GM23338 (cell line): ENCODE results near the gene REXO5. TPM values are rescaled to one million over a fixed set of nuclear protein-coding genes. Genes with fewer than 3 reads are reported as not detected.

Experiments
- ATAC-seq: fragments of 200-7000 bp; cut with Tn5 transposase; 3 replicates; pipeline ENCODE4 v1.9.1; 2020
- DNase-seq: peaks from one replicate; pipeline ENCODE4 v3.0.0-alpha.2; 2015; ENCODE audit warnings: low spot score
- H2AFZ ChIP-seq: fragments of 200-600 bp; sonication (generic); 2 replicates; pipeline ENCODE4 v1.8.0; 2016; ENCODE audit warnings: antibody characterized with exemption, mild to moderate bottlenecking, moderate library complexity
- H3F3A ChIP-seq: fragments of 200-600 bp; sonication (generic); replicated peaks from 2 replicates; pipeline ENCODE4 v1.8.0; 2017; ENCODE audit warnings: antibody characterized with exemption, mixed run types, low read depth
- H3K27ac ChIP-seq: fragments of 200-600 bp; sonication (generic); 2 replicates; pipeline ENCODE4 v1.6.1; 2016; ENCODE audit warnings: low read depth
- H3K27me3 ChIP-seq: fragments of 200-600 bp; sonication (generic); 2 replicates; pipeline ENCODE4 v1.8.0; 2016; ENCODE audit warnings: mild to moderate bottlenecking, mixed run types, moderate library complexity; ENCODE audit not compliant: insufficient read depth
- H3K36me3 ChIP-seq: fragments of 200-600 bp; sonication (generic); 2 replicates; pipeline ENCODE4 v1.8.0; 2016; ENCODE audit warnings: mild to moderate bottlenecking; ENCODE audit not compliant: insufficient read depth
- H3K4me1 ChIP-seq: fragments of 200-600 bp; sonication (generic); 2 replicates; pipeline ENCODE4 v1.8.0; 2016; ENCODE audit warnings: mild to moderate bottlenecking, moderate library complexity; ENCODE audit not compliant: insufficient read depth
- H3K4me2 ChIP-seq: fragments of 200-600 bp; sonication (generic); 2 replicates; pipeline ENCODE4 v1.7.1; 2017; ENCODE audit warnings: mixed run types
- H3K4me3 ChIP-seq: fragments of 200-600 bp; sonication (generic); 2 replicates; pipeline ENCODE4 v1.6.1; 2016; ENCODE audit warnings: mixed run types
- H3K79me2 ChIP-seq: fragments of 200-600 bp; sonication (generic); replicated peaks from 2 replicates; pipeline ENCODE4 v1.8.0; 2017; ENCODE audit warnings: mild to moderate bottlenecking; ENCODE audit not compliant: insufficient read depth
- H3K9me2 ChIP-seq: fragments of 200-600 bp; sonication (generic); 2 replicates; pipeline ENCODE4 v1.8.0; 2017; ENCODE audit not compliant: insufficient read depth
- H4K20me1 ChIP-seq: fragments of 200-600 bp; sonication (generic); replicated peaks from 2 replicates; pipeline ENCODE4 v1.8.0; 2017; ENCODE audit warnings: mild to moderate bottlenecking; ENCODE audit not compliant: insufficient read depth
- H3K27ac Mint-ChIP-seq: 2 replicates; pipeline ENCODE4 v1.8.0; 2020; ENCODE audit warnings: inconsistent platforms, mild to moderate bottlenecking, moderate library complexity, mixed read lengths
- H3K27me3 Mint-ChIP-seq: 3 replicates; pipeline ENCODE4 v1.8.0; 2022; ENCODE audit warnings: low read depth, mild to moderate bottlenecking, moderate library complexity, mixed read lengths, inconsistent platforms; ENCODE audit not compliant: insufficient read depth, poor library complexity
- H3K36me3 Mint-ChIP-seq: 3 replicates; pipeline ENCODE4 v1.8.0; 2021; ENCODE audit warnings: low read depth, mild to moderate bottlenecking, inconsistent platforms, moderate library complexity, mixed read lengths
- H3K4me1 Mint-ChIP-seq: 3 replicates; pipeline ENCODE4 v1.8.0; 2020; ENCODE audit warnings: mild to moderate bottlenecking, inconsistent platforms, mixed read lengths
- H3K4me3 Mint-ChIP-seq: 3 replicates; pipeline ENCODE4 v1.8.0; 2021; ENCODE audit warnings: moderate library complexity, mild to moderate bottlenecking, inconsistent platforms, mixed read lengths
- H3K9me3 Mint-ChIP-seq: 3 replicates; pipeline ENCODE4 v1.8.0; 2020; ENCODE audit warnings: moderate library complexity, mild to moderate bottlenecking, inconsistent platforms, mixed read lengths
- CREB1 ChIP-seq: fragments of 250-450 bp; sonication (Bioruptor Pico); IDR thresholded peaks from 2 replicates; pipeline ENCODE4 v1.5.0; 2020; ENCODE audit warnings: low read depth, mild to moderate bottlenecking, moderate library complexity
- CTCF ChIP-seq, 2 experiments: fragments of 200-600 bp in 1 of 2; sonication (generic) in 1 of 2; conservative IDR thresholded peaks; 2 replicates each; pipeline versions ENCODE4 v1.5.1 to v1.6.1; 2016 to 2017; ENCODE audit warnings: antibody characterized with exemption in 2 of 2, low read depth in 2 of 2, mild to moderate bottlenecking in 2 of 2, moderate library complexity in 1 of 2
- ETS1 ChIP-seq: IDR thresholded peaks from 2 replicates; pipeline ENCODE4 v1.6.1; 2016; ENCODE audit warnings: antibody characterized with exemption
- EZH2phosphoT487 ChIP-seq: fragments of 200-600 bp; sonication (generic); IDR thresholded peaks from one replicate; pipeline ENCODE4 v1.8.1; 2018; ENCODE audit warnings: antibody characterized with exemption; ENCODE audit not compliant: unreplicated experiment
- JUNB ChIP-seq: IDR thresholded peaks from one replicate; pipeline ENCODE4 v1.6.1; 2016; ENCODE audit warnings: antibody characterized with exemption; ENCODE audit not compliant: unreplicated experiment
- POLR2AphosphoS5 ChIP-seq: IDR thresholded peaks from 2 replicates; pipeline ENCODE4 v1.6.1; 2016; ENCODE audit warnings: antibody characterized with exemption, low read depth
- REST ChIP-seq: IDR thresholded peaks from one replicate; pipeline ENCODE4 v1.6.1; 2018; ENCODE audit warnings: antibody characterized with exemption; ENCODE audit not compliant: unreplicated experiment
- STAT1 ChIP-seq: IDR thresholded peaks from one replicate; pipeline ENCODE4 v1.6.1; 2016; ENCODE audit warnings: antibody characterized with exemption; ENCODE audit not compliant: unreplicated experiment
- ZNF114 ChIP-seq: fragments of 250-450 bp; sonication (Bioruptor Pico); IDR thresholded peaks from 2 replicates; pipeline ENCODE4 v1.5.0; 2020; ENCODE audit warnings: mild to moderate bottlenecking, moderate library complexity
- polyA plus RNA-seq: library from polyadenylated mRNA; unstranded; fragments of >200 nt; fragmentation: Nextera tagmentation; extraction: Ambion mirVana; gene quantifications from 2 replicates; pipeline ENCODE4 v1.2.1, GENCODE V29; 2016
- total RNA-seq: library from RNA; depleted of rRNA; stranded (reverse); fragments of >200 nt; shearing (Covaris generic); gene quantifications from 2 replicates; pipeline ENCODE4 v1.2.3, GENCODE V29; 2014

REXO5 gene
- total and polyA plus RNA-seq, 2 experiments from 2014 or later: 6.5 to 6.9 TPM

GRCh38 chr16:20766294-20766693 lies 40.0 kb upstream of the REXO5 start:
- H3K4me3 Mint-ChIP-seq: no peak overlapping the region
- no peaks in the 10 kb centered on the region for H3K27me3 Mint-ChIP-seq
- H3K4me3 ChIP-seq: no peak overlapping the region
- H3K79me2 ChIP-seq: no peaks in the 10 kb centered on the region
- no peaks in the 10 kb centered on the region for H3F3A ChIP-seq
- ATAC-seq (no peak), DNase-seq (no peak)
- TF ChIP-seq STAT1: no peak
- no peak for TF ChIP-seq CREB1
- no peak for TF ChIP-seq CTCF (conservative IDR thresholded peaks at IDR 0.05; ENCODE audit: low read depth in 2 of 2)
- TF ChIP-seq ZNF114: no peak
- TF ChIP-seq POLR2AphosphoS5: no peak
- TF ChIP-seq REST: no peak
- no peak for TF ChIP-seq JUNB
- no peaks in the 10 kb centered on the region for H3K9me2 ChIP-seq
- H3K9me3 Mint-ChIP-seq: peaks cover 8% of the 10 kb centered on the region; the same call in 2 of the 3 replicates
- H2AFZ ChIP-seq: no peak overlapping the region
- H3K4me1 ChIP-seq: no peaks in the 10 kb centered on the region
- H3K27me3 ChIP-seq: no peaks in the 10 kb centered on the region
- H3K27ac ChIP-seq: no peak overlapping the region
- no peaks in the 10 kb centered on the region for H3K36me3 ChIP-seq
- H3K4me2 ChIP-seq: no peak overlapping the region
- peaks cover 5% of the 10 kb centered on the region; the same call in 2 of the 3 replicates for H3K4me1 Mint-ChIP-seq
- no peaks in the 10 kb centered on the region for H3K36me3 Mint-ChIP-seq
- no peaks in the 10 kb centered on the region for H4K20me1 ChIP-seq
- no peak overlapping the region for H3K27ac Mint-ChIP-seq

- no peak overlapping the region for H3K4me3 Mint-ChIP-seq
Observed at GRCh38 chr16:20767577-20767976, 38.8 kb upstream of the REXO5 start.

More at GRCh38 chr16:20767577-20767976, 38.8 kb upstream of the REXO5 start:
- ATAC-seq (no peak), DNase-seq (no peak)
- Histone ChIP-seq H3K4me3 (no peak overlapping the region), H3K79me2 (no peaks in the 10 kb centered on the region), H2AFZ (no peak overlapping the region), H3K9me2 (no peaks in the 10 kb centered on the region), H3K4me1 (no peaks in the 10 kb centered on the region), H3K36me3 (no peaks in the 10 kb centered on the region), H3F3A (no peaks in the 10 kb centered on the region), H3K27me3 (no peaks in the 10 kb centered on the region), H3K27ac (no peak overlapping the region), H4K20me1 (no peaks in the 10 kb centered on the region), H3K4me2 (no peak overlapping the region)
- Mint-ChIP-seq H3K27ac (no peak overlapping the region), H3K4me1 (peaks cover 5% of the 10 kb centered on the region; the same call in 2 of the 3 replicates), H3K36me3 (no peaks in the 10 kb centered on the region), H3K9me3 (peaks cover under 1% of the 10 kb centered on the region; the same call in 1 of the 3 replicates), H3K27me3 (no peaks in the 10 kb centered on the region)
- TF ChIP-seq ETS1 (no peak), POLR2AphosphoS5 (no peak), EZH2phosphoT487 (no peak), REST (no peak), CTCF (conservative IDR thresholded peaks at IDR 0.05; ENCODE audit: low read depth in 2 of 2) (no peak), CREB1 (no peak), STAT1 (no peak)
